CD4-positive, alpha-beta T cell (primary cell): ENCODE data around the gene FGFBP2. TPM values are rescaled to one million over a fixed set of nuclear protein-coding genes. Genes with fewer than 3 reads are reported as not detected.

ENCODE experiments used
- ATAC-seq: fragments of 200-7000 bp; cut with Tn5 transposase; one replicate; pipeline ENCODE4 v1.10.0; 2022; ENCODE audit warnings: mild to moderate bottlenecking; ENCODE audit not compliant: poor library complexity
- CTCF ChIA-PET: fragments of 350-600 bp; sonication (Branson Sonifier 250); formaldehyde crosslinking; loops from one replicate; lab custom pipeline; 2021; ENCODE audit warnings: antibody characterized with exemption, inconsistent platforms; lab: Charles Lee
- POLR2A ChIA-PET: fragments of 350-600 bp; sonication (Branson Sonifier 250); formaldehyde crosslinking; loops from one replicate; lab custom pipeline; 2021; ENCODE audit warnings: antibody characterized with exemption, inconsistent platforms; lab: Charles Lee
- DNase-seq, 14 experiments: peaks; one replicate each; pipeline ENCODE4 v3.0.0-alpha.2; 2013 to 2020; ENCODE audit warnings: mixed read lengths in 2 of 14
- H3K27ac ChIP-seq, 2 donors: one replicate each; pipeline versions ENCODE4 v1.5.1 to v1.7.0; 2013; ENCODE audit warnings: low read length in 2 of 2, low read depth in 1 of 2, mild to moderate bottlenecking in 1 of 2
- H3K27me3 ChIP-seq, 2 experiments: 1 replicate in 1 of 2; 2 replicates in 1 of 2; pipeline versions ENCODE4 v1.6.1 to v1.7.0; 2013; ENCODE audit warnings: low read length in 2 of 2, control low read depth in 1 of 2, mild to moderate bottlenecking in 1 of 2, moderate library complexity in 1 of 2; ENCODE audit not compliant: insufficient read depth in 2 of 2, control insufficient read depth in 1 of 2
- H3K36me3 ChIP-seq: one replicate; pipeline ENCODE4 v1.6.1; 2013; ENCODE audit warnings: low read length, control low read depth; ENCODE audit not compliant: insufficient read depth
- H3K4me1 ChIP-seq: one replicate; pipeline ENCODE4 v1.6.1; 2013; ENCODE audit warnings: low read length, control low read depth; ENCODE audit not compliant: insufficient read depth
- H3K4me3 ChIP-seq: one replicate; pipeline ENCODE4 v1.5.1; 2013; ENCODE audit warnings: mild to moderate bottlenecking, low read length, moderate library complexity
- H3K9me3 ChIP-seq, 2 experiments: 1 replicate in 1 of 2; 2 replicates in 1 of 2; pipeline versions ENCODE4 v1.6.1 to v1.7.0; 2013; ENCODE audit warnings: low read length in 2 of 2, mild to moderate bottlenecking in 2 of 2, control low read depth in 1 of 2, moderate library complexity in 1 of 2; ENCODE audit not compliant: control insufficient read depth in 1 of 2, insufficient read depth in 1 of 2
- H3K27ac Mint-ChIP-seq: one replicate; pipeline ENCODE4 v1.8.0; 2020; ENCODE audit warnings: mixed read lengths
- H3K27me3 Mint-ChIP-seq: one replicate; pipeline ENCODE4 v1.8.0; 2021; ENCODE audit warnings: mixed read lengths
- H3K36me3 Mint-ChIP-seq: one replicate; pipeline ENCODE4 v1.8.0; 2021; ENCODE audit warnings: low read depth, mixed read lengths
- H3K4me1 Mint-ChIP-seq: one replicate; pipeline ENCODE4 v1.8.0; 2021; ENCODE audit warnings: low read depth, mixed read lengths
- H3K4me3 Mint-ChIP-seq: one replicate; pipeline ENCODE4 v1.8.0; 2020; ENCODE audit warnings: mild to moderate bottlenecking, mixed read lengths
- H3K9me3 Mint-ChIP-seq: one replicate; pipeline ENCODE4 v1.8.0; 2020; ENCODE audit warnings: mixed read lengths
- intact Hi-C, 2 experiments: fragments of 100-400 bp; cut with DNase I in 1 of 2; cut with micrococcal nuclease in 1 of 2; formaldehyde crosslinking; loops; one replicate each; pipeline versions ENCODE4 v1.15.1 to v1.9.0; 2023 to 2025; cut with DNase I, micrococcal nuclease
- total RNA-seq, 174 experiments: library from RNA in 2 of 174; stranded (reverse) in 2 of 174; gene quantifications; one replicate each; pipeline ENCODE4 v1.2.3 and lab custom pipeline; 2021 to 2026
- TF ChIP-seq, protein P1 (sequence below): fragments of 200-600 bp; IDR thresholded peaks from one replicate; pipeline ENCODE4 v1.8.0; 2022; ENCODE audit warnings: antibody characterized with exemption, mild to moderate bottlenecking

FGFBP2 gene
- total RNA-seq, 2 experiments from 2014 or later, result 1.3 to 1.7 TPM

GRCh38 chr4:15995826-15996225 is 32.9 kb upstream of the FGFBP2 start:
- no peaks in the 10 kb centered on the region for H3K9me3 ChIP-seq
- no peak overlapping the region for H3K27ac ChIP-seq
- no peaks in the 10 kb centered on the region for H3K36me3 ChIP-seq
- no peaks in the 10 kb centered on the region for H3K4me1 ChIP-seq
- Mint-ChIP-seq H3K4me3 (no peak overlapping the region), H3K27me3 (peaks cover 14% of the 10 kb centered on the region), H3K9me3 (no peaks in the 10 kb centered on the region), H3K36me3 (no peaks in the 10 kb centered on the region), H3K27ac (no peak overlapping the region), H3K4me1 (no peaks in the 10 kb centered on the region)
- no peak overlapping the region for H3K4me3 ChIP-seq
- ChIA-PET CTCF (no interaction called here), POLR2A (no interaction called here)
- intact Hi-C loops, result no loop called here
- ATAC-seq, result no peak
- no peak for DNase-seq
- H3K27me3 ChIP-seq, result no peaks in the 10 kb centered on the region
- TF ChIP-seq, protein P1, sequence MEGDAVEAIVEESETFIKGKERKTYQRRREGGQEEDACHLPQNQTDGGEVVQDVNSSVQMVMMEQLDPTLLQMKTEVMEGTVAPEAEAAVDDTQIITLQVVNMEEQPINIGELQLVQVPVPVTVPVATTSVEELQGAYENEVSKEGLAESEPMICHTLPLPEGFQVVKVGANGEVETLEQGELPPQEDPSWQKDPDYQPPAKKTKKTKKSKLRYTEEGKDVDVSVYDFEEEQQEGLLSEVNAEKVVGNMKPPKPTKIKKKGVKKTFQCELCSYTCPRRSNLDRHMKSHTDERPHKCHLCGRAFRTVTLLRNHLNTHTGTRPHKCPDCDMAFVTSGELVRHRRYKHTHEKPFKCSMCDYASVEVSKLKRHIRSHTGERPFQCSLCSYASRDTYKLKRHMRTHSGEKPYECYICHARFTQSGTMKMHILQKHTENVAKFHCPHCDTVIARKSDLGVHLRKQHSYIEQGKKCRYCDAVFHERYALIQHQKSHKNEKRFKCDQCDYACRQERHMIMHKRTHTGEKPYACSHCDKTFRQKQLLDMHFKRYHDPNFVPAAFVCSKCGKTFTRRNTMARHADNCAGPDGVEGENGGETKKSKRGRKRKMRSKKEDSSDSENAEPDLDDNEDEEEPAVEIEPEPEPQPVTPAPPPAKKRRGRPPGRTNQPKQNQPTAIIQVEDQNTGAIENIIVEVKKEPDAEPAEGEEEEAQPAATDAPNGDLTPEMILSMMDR, result no peak

- DNase-seq (no peak), ATAC-seq (no peak)
- Histone ChIP-seq H3K4me1 (no peaks in the 10 kb centered on the region), H3K36me3 (no peaks in the 10 kb centered on the region), H3K27me3 (no peaks in the 10 kb centered on the region), H3K27ac (no peak overlapping the region), H3K9me3 (no peaks in the 10 kb centered on the region), H3K4me3 (no peak overlapping the region)
- H3K4me1 Mint-ChIP-seq, result no peaks in the 10 kb centered on the region
- TF ChIP-seq, protein P1, result no peak
- no peaks in the 10 kb centered on the region for H3K36me3 Mint-ChIP-seq
- H3K4me3 Mint-ChIP-seq, result no peak overlapping the region
- ChIA-PET CTCF (no interaction called here), POLR2A (no interaction called here)
- peaks cover 20% of the 10 kb centered on the region for H3K27me3 Mint-ChIP-seq
- H3K27ac Mint-ChIP-seq, result no peak overlapping the region
- no peaks in the 10 kb centered on the region for H3K9me3 Mint-ChIP-seq
- intact Hi-C loops, result no loop called here
Measured at GRCh38 chr4:15992167-15992485, 29.2 kb upstream of the FGFBP2 start.

DNA sequence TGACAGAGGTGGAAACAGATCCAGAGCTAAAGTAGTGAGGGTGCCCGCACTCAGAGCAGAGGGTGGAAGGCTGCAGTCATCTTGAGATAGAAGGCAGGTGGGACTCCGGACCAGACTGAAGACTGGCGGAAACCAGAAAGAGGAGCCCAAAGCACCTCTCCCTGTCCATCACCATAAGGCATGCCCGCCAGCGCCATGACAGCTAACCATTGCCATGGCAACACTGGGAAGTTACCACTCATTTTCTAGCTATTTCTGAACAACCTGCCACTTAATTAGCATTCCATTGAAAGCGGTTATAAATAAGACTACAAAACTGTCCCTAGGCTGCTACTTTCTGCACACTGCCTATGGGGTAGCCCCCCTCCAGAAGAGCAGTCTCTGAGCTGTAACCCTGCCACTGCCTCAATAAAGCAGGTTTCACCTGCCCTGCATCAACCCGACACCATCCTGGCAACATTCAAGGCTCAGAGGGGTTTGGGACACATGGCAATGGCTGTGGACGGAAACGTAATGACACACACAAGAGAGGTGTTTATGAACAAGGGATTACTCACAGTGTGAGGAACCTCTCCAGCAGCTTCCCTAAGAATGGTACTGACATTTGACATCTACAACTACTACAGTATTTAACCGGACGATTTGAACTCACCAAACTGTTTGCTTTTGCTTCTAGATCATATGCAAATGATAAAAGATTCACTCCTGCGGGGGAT is 27.8 kb upstream of the FGFBP2 start:
- no peak overlapping the region for H3K4me3 Mint-ChIP-seq
- H3K9me3 Mint-ChIP-seq, result no peaks in the 10 kb centered on the region
- H3K36me3 ChIP-seq, result no peaks in the 10 kb centered on the region
- no peaks in the 10 kb centered on the region for H3K27me3 ChIP-seq
- no peak overlapping the region for H3K27ac ChIP-seq
- no peaks in the 10 kb centered on the region for H3K9me3 ChIP-seq
- H3K27me3 Mint-ChIP-seq, result peaks cover 20% of the 10 kb centered on the region
- no peaks in the 10 kb centered on the region for H3K36me3 Mint-ChIP-seq
- ATAC-seq, result no peak
- no peak overlapping the region for H3K27ac Mint-ChIP-seq
- ChIA-PET CTCF (no interaction called here), POLR2A (no interaction called here)
- TF ChIP-seq, protein P1, result no peak
- H3K4me1 Mint-ChIP-seq, result no peaks in the 10 kb centered on the region
- intact Hi-C loops, result no loop called here
- DNase-seq, result no peak
- no peaks in the 10 kb centered on the region for H3K4me1 ChIP-seq
- no peak overlapping the region for H3K4me3 ChIP-seq
